Measurements from ENCODE around the gene KCP.

KCP gene

GRCh38 chr7:128831994-128832879, 78.3 kb downstream of the KCP start:
- DNase-seq (ENCODE audit: insufficient read length, low spot score) (no peak), FAIRE-seq (no peak)

- peak; percentile 48 for DNase-seq (ENCODE audit: insufficient read length, low spot score)
- FAIRE-seq, result no peak
Measured at GRCh38 chr7:128831178-128831993, 79.1 kb downstream of the KCP start.

GRCh38 chr7:128830231-128831177, 80.0 kb downstream of the KCP start, which contains the start of gene FLNC:
Gene FLNC, plus strand, starts transcription at chr7:128830406. Its CDS starts 232 bp downstream, at chr7:128830638.
- DNase-seq (ENCODE audit: insufficient read length, low spot score) (peak; percentile 59), FAIRE-seq (no peak)

GRCh38 chr7:128829391-128830166, 80.9 kb downstream of the KCP start:
- DNase-seq (ENCODE audit: insufficient read length, low spot score), result peak; percentile 48
- no peak for FAIRE-seq

GRCh38 chr7:128827971-128828711, 82.4 kb downstream of the KCP start:
- FAIRE-seq (peak; percentile 23), DNase-seq (ENCODE audit: insufficient read length, low spot score) (peak; percentile 41)

- peak; percentile 63 for DNase-seq (ENCODE audit: insufficient read length, low spot score)
- peak; percentile 40 for FAIRE-seq
Measured at GRCh38 chr7:128827248-128827958, 83.1 kb downstream of the KCP start.

- no peak for DNase-seq (ENCODE audit: insufficient read length, low spot score)
- no peak for FAIRE-seq
Measured at GRCh38 chr7:128826916-128827247, 83.6 kb downstream of the KCP start.
